ENCODE measurements around the gene SMYD5. TPM values are rescaled to one million over a fixed set of nuclear protein-coding genes. Genes with fewer than 3 reads are reported as not detected.

The SMYD5 gene
- total and polyA plus RNA-seq, 9 of the 15 experiments (the other 6 are each of a cell fraction or from before 2014, with no cell fraction given) = 11.4 to 56.8 (median 32.0) TPM

DNA sequence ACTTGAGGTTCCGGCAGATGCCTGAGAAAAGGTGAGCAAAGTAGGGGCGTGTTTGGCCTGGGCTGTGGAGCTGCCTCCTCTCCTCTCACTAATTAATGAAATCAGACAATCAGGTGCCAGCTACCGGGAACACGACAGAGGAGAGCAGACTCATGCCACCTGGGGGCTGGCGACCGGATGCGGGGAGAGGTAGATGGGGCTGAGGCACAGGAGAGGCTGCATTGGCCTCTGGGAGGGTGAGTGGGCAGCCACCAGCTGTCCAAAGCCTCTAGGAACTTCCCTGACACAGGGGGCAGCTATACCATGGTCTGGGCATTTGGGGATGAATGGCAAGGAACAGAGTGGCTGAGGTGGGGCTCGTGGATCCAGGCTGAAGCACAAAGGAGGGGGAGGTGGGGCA lies 45.2 kb downstream of the SMYD5 start:
- ChIA-PET CTCF (ENCODE audit: low intra/inter-chr PET ratio) (interaction anchor here (1.0 to 2.0 kb wide), 2 partner anchors 101 to 366 kb away, joined by 3 to 10 read pairs; no protein-coding TSS in a partner anchor), POLR2A (interaction anchor here (0.7 kb wide), 2 partner anchors 21 to 82 kb away, joined by 4 to 5 read pairs; no protein-coding TSS in a partner anchor)
- Histone ChIP-seq H3K79me2 (ENCODE audit: control insufficient read depth, insufficient read depth, low read length) (no peaks in the 10 kb centered on the region), H4K20me1 (replicated peaks; ENCODE audit: control insufficient read depth, insufficient read depth, low read length) (peaks cover 6% of the 10 kb centered on the region; the same call in 1 of the 2 replicates), H3K9me3 (replicated peaks; ENCODE audit: control insufficient read depth, insufficient read depth, low read depth, low read length) (no peaks in the 10 kb centered on the region), H3K4me1 (replicated peaks in 1 of 2; ENCODE audit: control insufficient read depth in 2 of 2, insufficient read depth in 2 of 2, low read length in 2 of 2) (peaks cover 2 to 19% of the 10 kb centered on the region in 2 experiments; a peak in 2 of 5 replicates), H3K9ac (ENCODE audit: insufficient read depth in 1 of 2, low read depth in 2 of 2, low read length in 2 of 2) (peak overlapping the region in 1 of 2 experiments; percentile 26; a peak in 1 of 4 replicates), H3K36me3 (ENCODE audit: control insufficient read depth, insufficient read depth, low read length) (peaks cover 8% of the 10 kb centered on the region; the same call in 2 of the 3 replicates), H3K27me3 (ENCODE audit: control insufficient read depth in 2 of 2, insufficient read depth in 2 of 2, low read length in 2 of 2) (no peaks in the 10 kb centered on the region), H3K27ac (ENCODE audit: extremely low read depth, low read depth, low read length) (no peak overlapping the region), H3K9me1 (ENCODE audit: control insufficient read depth, insufficient read depth, low read length) (no peaks in the 10 kb centered on the region), H3K4me3 (no peak overlapping the region), H2AFZ (ENCODE audit: low read depth, low read length) (no peak overlapping the region), H3K4me2 (ENCODE audit: insufficient read depth, low read length) (no peak overlapping the region)
- in situ Hi-C loops (cut with MboI) = no loop called here
- intact Hi-C loops (cut with micrococcal nuclease) = loop anchor here (5.0 to 10.0 kb wide), 2 partner anchors 82 to 274 kb away; no protein-coding TSS in a partner anchor
- FAIRE-seq (no peak), ATAC-seq (no peak), DNase-seq (ENCODE audit: extremely low read depth in 1 of 4, low spot score in 3 of 4) (no peak)
- TF ChIP-seq SP1 (CRISPR knock-in tag; IDR thresholded peaks at IDR 0.05) = no peak
- no peak for TF ChIP-seq SMARCE1 (IDR thresholded peaks at IDR 0.05)
- TF ChIP-seq, protein P1, sequence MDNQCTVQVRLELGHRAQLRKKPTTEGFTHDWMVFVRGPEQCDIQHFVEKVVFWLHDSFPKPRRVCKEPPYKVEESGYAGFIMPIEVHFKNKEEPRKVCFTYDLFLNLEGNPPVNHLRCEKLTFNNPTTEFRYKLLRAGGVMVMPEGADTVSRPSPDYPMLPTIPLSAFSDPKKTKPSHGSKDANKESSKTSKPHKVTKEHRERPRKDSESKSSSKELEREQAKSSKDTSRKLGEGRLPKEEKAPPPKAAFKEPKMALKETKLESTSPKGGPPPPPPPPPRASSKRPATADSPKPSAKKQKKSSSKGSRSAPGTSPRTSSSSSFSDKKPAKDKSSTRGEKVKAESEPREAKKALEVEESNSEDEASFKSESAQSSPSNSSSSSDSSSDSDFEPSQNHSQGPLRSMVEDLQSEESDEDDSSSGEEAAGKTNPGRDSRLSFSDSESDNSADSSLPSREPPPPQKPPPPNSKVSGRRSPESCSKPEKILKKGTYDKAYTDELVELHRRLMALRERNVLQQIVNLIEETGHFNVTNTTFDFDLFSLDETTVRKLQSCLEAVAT (IDR thresholded peaks at IDR 0.05) = no peak
- no peak for TF ChIP-seq MTF1 (CRISPR knock-in tag; IDR thresholded peaks at IDR 0.05; ENCODE audit: borderline replicate concordance)
- no peak for TF ChIP-seq MAZ (CRISPR knock-in tag; conservative IDR thresholded peaks at IDR 0.05 in 1 of 2, IDR thresholded peaks at IDR 0.05 in 1 of 2)
- TF ChIP-seq, protein P2, sequence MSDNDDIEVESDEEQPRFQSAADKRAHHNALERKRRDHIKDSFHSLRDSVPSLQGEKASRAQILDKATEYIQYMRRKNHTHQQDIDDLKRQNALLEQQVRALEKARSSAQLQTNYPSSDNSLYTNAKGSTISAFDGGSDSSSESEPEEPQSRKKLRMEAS (CRISPR knock-in tag; IDR thresholded peaks at IDR 0.05) = no peak
- TF ChIP-seq, protein P3, sequence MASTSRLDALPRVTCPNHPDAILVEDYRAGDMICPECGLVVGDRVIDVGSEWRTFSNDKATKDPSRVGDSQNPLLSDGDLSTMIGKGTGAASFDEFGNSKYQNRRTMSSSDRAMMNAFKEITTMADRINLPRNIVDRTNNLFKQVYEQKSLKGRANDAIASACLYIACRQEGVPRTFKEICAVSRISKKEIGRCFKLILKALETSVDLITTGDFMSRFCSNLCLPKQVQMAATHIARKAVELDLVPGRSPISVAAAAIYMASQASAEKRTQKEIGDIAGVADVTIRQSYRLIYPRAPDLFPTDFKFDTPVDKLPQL (IDR thresholded peaks at IDR 0.05; ENCODE audit: extremely low read depth, insufficient read length) = no peak
- TF ChIP-seq HMG20B (CRISPR knock-in tag; IDR thresholded peaks at IDR 0.05) = no peak
- no TSS peak for BruUV-seq (replicated peaks)
- 56% methylated on average over 8 of the region's 8 CpGs for WGBS (ENCODE audit: insufficient coverage, low coverage, missing lambda C conversion rate)

Data from K562 (cell line).